Stimulated activated CD8-positive, alpha-beta memory T cell treated with anti-CD3 and anti-CD28 coated beads, Interleukin-2, amount 100 ng/mL, for 48 hours (primary cell): Measurements from ENCODE around the gene LRCOL1.

Source experiments
- DNase-seq, 2 donors: peaks; one replicate each; pipeline ENCODE4 v3.0.0-alpha.2; 2020; ENCODE audit warnings: low read depth in 2 of 2

Gene LRCOL1

DNA sequence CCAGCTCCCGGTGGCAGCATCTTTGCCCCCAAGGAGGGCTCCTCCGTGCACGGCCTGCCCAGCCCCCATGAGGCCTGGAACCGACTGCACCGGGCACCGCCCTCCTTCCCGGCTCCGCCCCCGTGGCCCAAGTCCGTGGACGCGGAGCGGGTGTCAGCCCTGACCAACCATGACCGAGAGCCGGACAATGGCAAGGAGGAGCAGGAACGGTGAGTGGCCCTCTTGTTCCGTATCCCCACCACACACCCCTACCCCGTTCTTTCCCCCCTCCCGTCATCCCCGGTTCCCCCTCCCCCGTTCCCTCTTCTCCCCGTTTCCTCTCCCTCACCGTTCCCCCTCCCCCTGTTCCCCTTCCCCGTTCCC is 28.3 kb downstream of the LRCOL1 start:
- no peak for DNase-seq

GRCh38 chr12:132581348-132582057 is 28.9 kb downstream of the LRCOL1 start:
- DNase-seq: no peak

DNA sequence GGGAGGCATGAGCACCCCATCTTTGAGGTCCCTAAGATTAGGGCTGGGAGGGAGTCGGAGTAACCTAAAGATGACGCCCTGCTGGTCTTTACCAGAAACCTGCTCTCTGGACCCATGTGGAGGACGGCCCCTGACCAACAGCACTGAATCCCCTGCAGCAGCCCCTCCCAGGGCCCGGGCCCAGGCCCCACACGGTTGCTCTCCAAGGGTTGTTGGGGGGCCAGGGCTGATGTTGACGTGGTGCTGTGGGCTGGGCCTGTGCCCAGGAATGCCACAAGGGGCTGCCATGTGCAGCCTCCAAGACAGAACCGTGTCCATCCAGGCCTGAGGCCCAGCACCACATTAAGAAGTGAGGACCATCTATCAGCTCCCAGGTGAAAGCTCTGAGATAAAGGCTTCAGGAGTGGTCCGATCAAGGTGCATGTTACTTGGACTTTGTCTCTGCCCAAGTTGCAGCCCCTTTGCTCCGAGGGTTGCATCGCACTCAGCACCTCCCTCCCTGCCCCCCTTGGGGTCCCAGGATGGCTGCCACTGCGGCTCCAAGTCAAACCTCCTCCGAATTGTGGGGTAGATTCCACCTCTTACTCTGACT is 29.6 kb downstream of the LRCOL1 start:
- no peak for DNase-seq

DNA sequence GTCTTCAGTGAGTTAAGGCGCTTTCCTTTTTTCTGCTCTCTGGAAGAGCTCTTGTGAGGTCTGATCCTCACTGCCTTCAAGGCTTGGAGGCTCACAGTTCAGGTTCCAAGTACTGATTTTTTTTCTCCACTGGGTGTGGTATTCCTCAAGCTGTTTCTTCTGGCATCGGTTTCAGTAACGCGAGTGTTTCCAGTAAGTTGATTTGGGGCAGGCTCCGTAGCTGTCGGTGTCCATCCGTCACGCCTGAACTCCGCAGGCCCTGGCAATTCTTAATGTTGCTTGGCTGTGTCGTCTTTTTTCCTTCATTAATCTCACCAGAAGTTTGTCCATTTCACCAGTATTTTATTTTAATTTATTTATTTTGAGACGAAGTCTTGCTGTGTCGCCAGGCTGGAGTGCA is 30.6 kb downstream of the LRCOL1 start:
- no peak for DNase-seq

DNA sequence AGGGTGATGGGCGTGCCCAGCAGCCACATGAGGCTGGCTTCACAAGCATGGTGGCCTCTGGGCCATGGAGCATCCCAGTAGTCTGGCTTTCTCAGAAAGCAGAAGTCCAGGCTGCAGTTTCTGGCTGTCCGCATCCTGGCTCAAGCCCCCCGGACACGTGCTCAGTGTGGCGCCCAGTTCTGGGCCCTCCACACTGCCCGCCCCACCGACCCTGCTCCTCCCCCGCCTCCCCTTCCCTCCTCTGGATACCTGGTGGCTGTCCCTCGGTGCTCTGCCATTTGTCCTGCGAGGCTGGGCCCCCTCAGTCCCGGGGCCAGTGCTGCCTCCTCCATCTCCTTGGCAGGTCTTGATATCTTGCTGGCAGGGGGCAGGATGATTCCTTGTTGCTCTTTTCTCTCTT is 31.6 kb downstream of the LRCOL1 start:
- DNase-seq: no peak

DNA sequence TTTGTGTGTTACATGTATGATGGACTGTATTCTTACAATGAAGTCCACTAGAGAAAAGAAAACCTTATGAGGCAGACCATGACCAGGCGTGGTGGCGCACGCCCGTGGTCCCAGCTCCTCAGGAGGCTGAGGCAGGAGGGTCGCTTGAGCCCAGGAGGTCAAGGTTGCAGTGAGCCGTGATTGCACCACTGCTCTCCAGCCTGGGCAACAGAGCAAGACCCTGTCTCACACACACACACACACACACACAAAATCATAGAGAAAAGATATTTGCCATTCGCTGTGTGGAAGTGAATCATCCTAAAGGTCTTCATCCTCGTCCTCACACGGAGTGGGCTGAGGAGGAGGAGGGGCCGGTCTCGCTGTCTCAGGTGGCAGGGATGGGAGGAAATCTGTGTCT is 32.3 kb downstream of the LRCOL1 start:
- DNase-seq: no peak

- DNase-seq: no peak
Measured at GRCh38 chr12:132577191-132577920, 33.0 kb downstream of the LRCOL1 start.

- no peak for DNase-seq
Measured at GRCh38 chr12:132576701-132577100, 33.7 kb downstream of the LRCOL1 start.

DNA sequence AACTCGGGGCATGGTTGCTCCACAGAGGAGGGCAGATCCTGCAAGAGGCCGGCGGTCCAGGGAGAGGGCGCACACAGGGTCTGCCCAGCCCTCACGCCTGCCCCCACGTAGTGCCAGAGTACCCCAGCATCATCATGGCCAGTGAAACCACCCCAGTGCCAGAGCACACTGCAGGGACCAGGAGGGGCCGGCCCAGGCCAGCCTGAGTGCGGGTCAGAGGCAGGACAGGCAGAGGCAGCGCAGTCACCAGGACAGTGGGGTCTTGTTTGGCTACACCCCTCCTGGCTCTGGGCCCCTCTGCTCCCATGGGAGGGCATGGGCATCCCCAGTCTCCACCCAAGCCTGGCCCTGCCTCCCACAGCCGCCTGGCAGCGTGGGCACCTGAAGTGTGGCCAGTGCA is 34.7 kb downstream of the LRCOL1 start:
- no peak for DNase-seq

GRCh38 chr12:132574271-132574996 is 35.9 kb downstream of the LRCOL1 start:
- DNase-seq: no peak

GRCh38 chr12:132572801-132573760 is 37.3 kb downstream of the LRCOL1 start:
- DNase-seq: no peak

GRCh38 chr12:132572106-132572505 is 38.3 kb downstream of the LRCOL1 start:
- DNase-seq: no peak

GRCh38 chr12:132571598-132571997 is 38.8 kb downstream of the LRCOL1 start:
- no peak for DNase-seq

DNA sequence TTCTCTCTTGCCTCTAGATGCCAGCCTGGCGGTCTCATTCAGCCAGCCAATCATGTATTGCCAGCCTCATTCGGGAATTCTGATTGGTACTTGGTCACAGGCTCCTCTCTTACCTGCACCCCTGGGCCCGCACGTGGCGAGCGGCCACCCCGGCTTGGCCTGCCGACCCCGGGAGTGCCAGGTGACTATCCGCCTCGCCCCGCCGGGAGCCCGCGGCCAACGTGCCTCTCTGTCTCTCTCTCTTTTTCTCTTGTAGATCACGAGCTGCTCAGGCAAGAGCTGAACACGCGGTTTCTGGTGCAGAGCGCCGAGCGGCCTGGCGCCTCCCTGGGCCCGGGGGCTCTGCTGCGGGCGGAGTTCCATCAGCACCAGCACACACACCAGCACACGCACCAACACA is 39.3 kb downstream of the LRCOL1 start:
- DNase-seq: no peak

DNA sequence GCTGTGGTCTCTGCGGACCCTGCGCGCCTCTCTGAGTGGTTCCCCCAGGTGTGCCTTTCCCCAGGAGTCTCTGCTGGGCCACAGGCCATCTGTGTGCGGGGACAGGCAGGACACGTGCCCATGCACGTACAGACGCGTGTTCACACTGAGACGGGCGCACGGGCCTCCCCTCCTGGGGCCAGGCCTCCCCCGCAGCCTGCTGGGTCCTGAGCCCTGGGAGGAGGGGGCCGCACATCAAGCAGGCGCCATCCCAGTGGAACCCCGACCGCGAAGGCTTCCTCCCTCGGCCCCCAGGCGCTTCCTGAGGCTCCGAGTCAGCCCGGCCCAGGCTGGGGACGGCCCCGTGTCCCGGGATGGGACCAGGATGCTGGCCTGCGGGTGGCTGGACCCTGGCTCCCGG is 39.7 kb downstream of the LRCOL1 start:
- no peak for DNase-seq

- no peak for DNase-seq
Measured at GRCh38 chr12:132569856-132570480, 40.4 kb downstream of the LRCOL1 start.

DNA sequence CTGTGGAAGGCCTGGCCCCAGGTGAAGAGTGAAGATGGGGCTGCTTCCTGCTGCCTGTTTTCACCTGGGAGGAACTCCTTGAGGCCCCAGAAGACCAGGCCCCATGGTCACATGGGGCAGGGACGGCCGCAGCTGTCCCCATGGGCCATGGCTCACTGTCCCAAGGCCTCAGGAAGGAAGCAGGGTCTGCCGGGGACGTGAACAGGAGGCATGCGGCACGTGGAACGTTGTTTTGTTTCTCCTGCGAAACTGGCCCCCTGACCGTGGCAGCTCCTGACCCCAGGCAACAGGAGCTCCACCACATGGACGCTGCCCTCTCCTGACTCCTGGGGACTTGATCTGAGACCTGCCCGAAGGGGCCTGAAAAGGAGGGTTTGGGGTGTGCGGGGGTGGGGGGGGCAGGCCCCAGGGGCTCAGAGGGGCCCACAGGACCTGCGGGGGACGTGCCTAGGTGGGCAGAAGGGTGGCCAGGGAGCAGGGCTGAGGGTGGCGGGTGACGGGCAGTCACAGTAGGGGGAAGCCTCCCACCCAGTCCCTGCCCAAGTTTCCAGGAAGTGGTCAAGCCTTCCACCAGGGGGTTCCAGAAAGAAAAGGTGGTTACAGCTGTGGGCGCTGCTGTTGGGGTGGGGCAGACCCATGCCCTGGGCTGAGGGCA is 41.4 kb downstream of the LRCOL1 start:
- no peak for DNase-seq

DNA sequence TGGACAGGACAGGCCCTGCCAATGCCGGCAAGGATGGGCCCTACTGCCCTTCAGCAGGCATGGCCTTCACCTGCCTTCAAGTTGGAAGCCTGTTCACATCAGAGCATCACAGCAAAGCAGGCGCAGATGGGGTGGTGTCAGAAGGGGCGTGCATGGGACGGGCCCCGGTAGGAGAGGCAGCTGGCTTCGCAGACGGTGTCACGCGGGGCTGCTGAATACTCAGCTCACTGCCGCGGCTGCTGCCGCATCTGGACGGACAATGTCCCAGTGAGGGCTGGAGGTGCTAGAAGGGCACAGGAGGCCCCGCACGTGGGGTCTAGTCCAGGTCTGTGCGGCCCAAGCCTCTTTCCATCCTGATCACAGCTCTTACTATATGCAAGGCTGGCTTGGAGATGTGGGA is 42.1 kb downstream of the LRCOL1 start:
- DNase-seq: no peak

GRCh38 chr12:132566516-132567131 is 43.8 kb downstream of the LRCOL1 start:
- no peak for DNase-seq

DNA sequence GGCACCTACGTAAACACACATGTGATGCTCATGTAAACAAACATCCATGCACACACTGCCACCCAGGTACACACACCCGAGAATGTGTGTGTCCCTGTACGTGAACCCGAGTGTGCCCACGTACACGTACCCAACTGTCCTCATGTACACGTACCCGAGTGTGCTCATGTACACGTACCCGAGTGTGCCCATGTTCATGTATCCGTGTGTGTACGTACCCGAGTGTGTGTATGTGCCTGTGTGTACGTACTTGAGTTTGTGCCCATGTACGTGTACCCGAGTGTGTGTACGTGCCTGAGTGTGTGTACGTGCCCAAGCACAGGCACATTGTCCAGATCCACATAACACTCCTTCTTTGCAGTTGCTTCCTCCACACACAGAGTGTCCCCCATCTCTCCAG is 45.0 kb downstream of the LRCOL1 start:
- no peak for DNase-seq
